PFSK-1 (cell line): Measurements from ENCODE around the gene OBSL1.

Source experiments
- FOXP2 ChIP-seq: optimal IDR thresholded peaks from 2 replicates; pipeline ENCODE3; 2011; ENCODE audit warnings: borderline replicate concordance, control low read depth, inconsistent platforms; ENCODE audit not compliant: insufficient read depth; ENCODE audit errors: extremely low read length, extremely low read depth
- POLR2AphosphoS5 ChIP-seq: IDR thresholded peaks from 2 replicates; pipeline ENCODE4 v1.6.1; 2012; ENCODE audit warnings: low read depth, mild to moderate bottlenecking, control low read depth, low read length, moderate library complexity
- SIN3A ChIP-seq: IDR thresholded peaks from 2 replicates; pipeline ENCODE4 v1.6.1; 2012; ENCODE audit warnings: mild to moderate bottlenecking, low read length, moderate library complexity, borderline replicate concordance; ENCODE audit not compliant: insufficient read depth
- TAF1 ChIP-seq: IDR thresholded peaks from 2 replicates; pipeline ENCODE4 v1.6.1; 2012; ENCODE audit warnings: low read length, control low read depth, borderline replicate concordance; ENCODE audit not compliant: insufficient read depth
- TF ChIP-seq, protein P1 (sequence below), 2 experiments: IDR thresholded peaks; 2 replicates each; pipeline versions ENCODE4 v1.6.1 to v1.8.0; 2011 to 2012; ENCODE audit warnings: low read depth in 2 of 2, low read length in 2 of 2, control low read depth in 1 of 2, inconsistent platforms in 1 of 2, mild to moderate bottlenecking in 1 of 2, moderate library complexity in 1 of 2; ENCODE audit not compliant: insufficient read depth in 1 of 2

Gene OBSL1

DNA sequence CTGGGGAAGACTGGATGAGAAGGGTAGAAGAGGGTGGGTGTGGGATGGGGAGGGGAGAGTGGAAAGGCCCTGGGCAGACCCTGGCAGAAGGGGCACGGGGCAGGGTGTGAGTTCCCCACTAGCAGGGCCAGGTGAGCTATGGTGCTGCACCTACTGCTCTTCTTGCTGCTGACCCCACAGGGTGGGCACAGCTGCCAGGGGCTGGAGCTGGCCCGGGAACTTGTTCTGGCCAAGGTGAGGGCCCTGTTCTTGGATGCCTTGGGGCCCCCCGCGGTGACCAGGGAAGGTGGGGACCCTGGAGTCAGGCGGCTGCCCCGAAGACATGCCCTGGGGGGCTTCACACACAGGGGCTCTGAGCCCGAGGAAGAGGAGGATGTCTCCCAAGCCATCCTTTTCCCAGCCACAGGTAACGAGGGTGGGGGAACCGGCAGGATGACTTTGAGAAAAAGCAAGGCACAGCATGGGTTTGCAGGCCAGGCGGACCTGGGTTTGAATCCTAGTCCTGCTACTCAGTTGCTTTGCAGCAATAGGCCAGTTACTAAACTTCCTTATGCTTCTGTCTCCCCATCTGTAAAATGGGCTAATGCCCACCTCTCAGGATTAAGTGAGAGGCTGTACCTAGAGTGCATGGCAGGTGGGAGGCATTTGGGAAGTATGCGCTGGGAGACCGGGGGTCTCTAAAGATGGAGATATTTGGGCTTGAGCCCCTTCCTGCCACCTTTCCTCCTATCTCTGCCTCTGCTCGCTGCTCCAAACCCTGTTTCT, 1.1 kb upstream of the OBSL1 start, which contains the start of gene INHA:
TSS of gene INHA (plus strand) at position 74 of the 765 bp plus-strand sequence. CDS start at position 139, 65 bp downstream.
- TF ChIP-seq TAF1, result no peak
- TF ChIP-seq, protein P1, sequence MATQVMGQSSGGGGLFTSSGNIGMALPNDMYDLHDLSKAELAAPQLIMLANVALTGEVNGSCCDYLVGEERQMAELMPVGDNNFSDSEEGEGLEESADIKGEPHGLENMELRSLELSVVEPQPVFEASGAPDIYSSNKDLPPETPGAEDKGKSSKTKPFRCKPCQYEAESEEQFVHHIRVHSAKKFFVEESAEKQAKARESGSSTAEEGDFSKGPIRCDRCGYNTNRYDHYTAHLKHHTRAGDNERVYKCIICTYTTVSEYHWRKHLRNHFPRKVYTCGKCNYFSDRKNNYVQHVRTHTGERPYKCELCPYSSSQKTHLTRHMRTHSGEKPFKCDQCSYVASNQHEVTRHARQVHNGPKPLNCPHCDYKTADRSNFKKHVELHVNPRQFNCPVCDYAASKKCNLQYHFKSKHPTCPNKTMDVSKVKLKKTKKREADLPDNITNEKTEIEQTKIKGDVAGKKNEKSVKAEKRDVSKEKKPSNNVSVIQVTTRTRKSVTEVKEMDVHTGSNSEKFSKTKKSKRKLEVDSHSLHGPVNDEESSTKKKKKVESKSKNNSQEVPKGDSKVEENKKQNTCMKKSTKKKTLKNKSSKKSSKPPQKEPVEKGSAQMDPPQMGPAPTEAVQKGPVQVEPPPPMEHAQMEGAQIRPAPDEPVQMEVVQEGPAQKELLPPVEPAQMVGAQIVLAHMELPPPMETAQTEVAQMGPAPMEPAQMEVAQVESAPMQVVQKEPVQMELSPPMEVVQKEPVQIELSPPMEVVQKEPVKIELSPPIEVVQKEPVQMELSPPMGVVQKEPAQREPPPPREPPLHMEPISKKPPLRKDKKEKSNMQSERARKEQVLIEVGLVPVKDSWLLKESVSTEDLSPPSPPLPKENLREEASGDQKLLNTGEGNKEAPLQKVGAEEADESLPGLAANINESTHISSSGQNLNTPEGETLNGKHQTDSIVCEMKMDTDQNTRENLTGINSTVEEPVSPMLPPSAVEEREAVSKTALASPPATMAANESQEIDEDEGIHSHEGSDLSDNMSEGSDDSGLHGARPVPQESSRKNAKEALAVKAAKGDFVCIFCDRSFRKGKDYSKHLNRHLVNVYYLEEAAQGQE (IDR thresholded peaks at IDR 0.05; ENCODE audit: insufficient read depth in 1 of 2, low read depth in 2 of 2, low read length in 2 of 2), result no peak
- no peak for TF ChIP-seq FOXP2
- no peak for TF ChIP-seq POLR2AphosphoS5

DNA sequence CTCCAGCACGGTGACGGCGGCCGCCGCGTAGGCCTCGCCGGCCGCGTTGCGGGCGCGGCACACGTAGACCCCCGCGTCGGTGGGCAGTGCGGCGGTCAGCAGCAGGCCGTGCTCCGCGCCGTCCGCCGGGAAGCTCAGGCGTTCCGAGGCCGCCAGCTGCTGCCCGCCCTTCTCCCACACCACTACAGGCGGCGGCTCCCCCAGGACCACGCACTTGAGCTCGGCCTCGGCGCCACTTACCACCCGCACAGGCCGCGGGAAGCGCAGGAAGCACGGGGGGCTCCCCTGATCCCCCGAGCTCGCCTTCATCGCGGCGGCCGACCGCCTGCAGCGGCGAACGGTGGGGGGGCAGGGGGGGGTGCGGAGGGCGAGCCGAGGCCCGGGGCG, 422 bp downstream of the OBSL1 start:
- no peak for TF ChIP-seq POLR2AphosphoS5
- TF ChIP-seq TAF1, result no peak
- TF ChIP-seq FOXP2, result no peak
- TF ChIP-seq, protein P1 (IDR thresholded peaks at IDR 0.05; ENCODE audit: insufficient read depth in 1 of 2, low read depth in 2 of 2, low read length in 2 of 2), result no peak
- TF ChIP-seq SIN3A, result no peak

DNA sequence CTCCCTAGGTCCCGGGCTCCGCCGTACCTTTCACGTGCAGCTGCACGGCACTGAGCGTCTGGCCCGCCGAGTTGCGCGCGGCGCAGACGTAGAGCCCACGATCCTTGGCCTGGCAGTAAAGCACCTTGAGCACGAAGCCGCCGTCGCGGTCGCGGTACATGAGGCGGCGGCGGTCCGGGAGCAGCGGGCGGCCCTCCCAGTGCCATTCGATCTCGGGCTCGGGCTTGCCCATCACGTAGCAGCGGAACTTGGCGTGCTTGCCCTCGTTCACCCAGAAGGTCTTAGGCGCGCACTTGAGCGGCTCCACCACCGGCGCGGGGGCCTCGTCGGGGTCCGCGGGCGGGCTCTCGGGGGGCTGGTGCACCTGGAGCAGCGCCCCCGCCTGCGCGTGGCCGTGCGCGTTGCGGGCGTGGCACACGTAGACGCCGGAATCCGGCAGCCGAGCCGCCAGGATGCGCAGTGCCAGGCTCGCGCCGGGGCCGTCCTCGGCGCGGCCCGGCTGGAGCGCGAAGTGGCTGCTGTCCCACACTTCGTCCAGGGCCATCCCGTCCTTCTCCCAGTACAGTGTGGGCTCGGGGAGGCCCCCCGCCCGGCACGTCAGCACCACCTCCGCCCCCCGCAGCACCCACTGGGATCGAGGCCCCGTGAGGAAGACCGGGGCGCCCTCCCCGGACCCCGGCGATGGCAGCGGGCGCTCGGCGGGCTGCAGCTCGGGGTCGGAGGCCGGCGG, 980 bp downstream of the OBSL1 start:
- TF ChIP-seq TAF1 (no peak), FOXP2 (no peak), SIN3A (no peak), POLR2AphosphoS5 (no peak)
- TF ChIP-seq, protein P1 (IDR thresholded peaks at IDR 0.05; ENCODE audit: insufficient read depth in 1 of 2, low read depth in 2 of 2, low read length in 2 of 2), result no peak

DNA sequence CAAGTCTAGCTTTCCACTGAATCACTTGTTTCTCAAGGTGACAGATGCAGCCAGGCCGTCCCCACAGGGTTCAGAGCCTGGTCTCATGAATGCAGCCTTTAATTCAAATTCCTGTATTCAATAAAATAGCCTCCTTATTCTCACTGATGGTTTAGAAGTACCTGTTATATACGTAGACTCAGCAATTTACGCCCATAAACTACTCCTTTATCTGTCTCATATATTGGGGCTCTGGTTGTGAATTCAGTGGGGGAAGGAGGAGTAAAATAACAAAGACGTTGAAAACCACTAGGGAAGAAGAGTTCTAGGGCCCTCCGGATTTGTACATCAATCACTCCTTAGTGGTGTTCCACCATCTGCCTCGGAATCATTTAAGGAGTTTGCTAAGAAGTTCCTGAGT, 1.7 kb downstream of the OBSL1 start:
- TF ChIP-seq, protein P1 (IDR thresholded peaks at IDR 0.05; ENCODE audit: insufficient read depth in 1 of 2, low read depth in 2 of 2, low read length in 2 of 2), result no peak
- TF ChIP-seq FOXP2 (no peak), TAF1 (no peak), POLR2AphosphoS5 (no peak), SIN3A (no peak)
